ENCODE measurements around the gene ANO2. TPM values are rescaled to one million over a fixed set of nuclear protein-coding genes. Genes with fewer than 3 reads are reported as not detected.

ANO2 gene
- total RNA-seq, 1 donor from 2014 or later = not detected

GRCh38 chr12:5912437-5913334, 32.4 kb downstream of the ANO2 start:
- Histone ChIP-seq H3K36me3 (ENCODE audit: control insufficient read depth, insufficient read depth, low read length) (no peaks in the 10 kb centered on the region), H3K4me3 (ENCODE audit: low read depth, low read length) (no peak overlapping the region), H3K27me3 (ENCODE audit: control insufficient read depth, insufficient read depth, low read length) (no peaks in the 10 kb centered on the region)
- DNase-seq (ENCODE audit: low read depth) (no peak), FAIRE-seq (no peak)
- TF ChIP-seq CTCF (IDR thresholded peaks at IDR 0.05; ENCODE audit: insufficient read depth, low read length, severe bottlenecking) = no peak

GRCh38 chr12:5912011-5912410, 33.0 kb downstream of the ANO2 start:
- Histone ChIP-seq H3K4me3 (ENCODE audit: low read depth, low read length) (no peak overlapping the region), H3K27me3 (ENCODE audit: control insufficient read depth, insufficient read depth, low read length) (no peaks in the 10 kb centered on the region)
- no peak for DNase-seq (ENCODE audit: low read depth)

GRCh38 chr12:5910790-5911548, 34.1 kb downstream of the ANO2 start:
- no peak for TF ChIP-seq CTCF (IDR thresholded peaks at IDR 0.05; ENCODE audit: insufficient read depth, low read length, severe bottlenecking)
- no peaks in the 10 kb centered on the region for H3K36me3 ChIP-seq (ENCODE audit: control insufficient read depth, insufficient read depth, low read length)
- no peak overlapping the region for H3K4me3 ChIP-seq (ENCODE audit: low read depth, low read length)
- no peak for FAIRE-seq
- DNase-seq (ENCODE audit: low read depth) = no peak
- H3K27me3 ChIP-seq (ENCODE audit: control insufficient read depth, insufficient read depth, low read length) = no peaks in the 10 kb centered on the region

More at GRCh38 chr12:5912011-5912410, 33.0 kb downstream of the ANO2 start:
- no peak for FAIRE-seq
- H3K36me3 ChIP-seq (ENCODE audit: control insufficient read depth, insufficient read depth, low read length) = no peaks in the 10 kb centered on the region
- TF ChIP-seq CTCF (IDR thresholded peaks at IDR 0.05; ENCODE audit: insufficient read depth, low read length, severe bottlenecking) = no peak

GRCh38 chr12:5909560-5909959, 35.5 kb downstream of the ANO2 start:
- TF ChIP-seq CTCF (IDR thresholded peaks at IDR 0.05; ENCODE audit: insufficient read depth, low read length, severe bottlenecking) = no peak
- no peak for DNase-seq (ENCODE audit: low read depth)
- Histone ChIP-seq H3K36me3 (ENCODE audit: control insufficient read depth, insufficient read depth, low read length) (no peaks in the 10 kb centered on the region), H3K27me3 (ENCODE audit: control insufficient read depth, insufficient read depth, low read length) (no peaks in the 10 kb centered on the region), H3K4me3 (ENCODE audit: low read depth, low read length) (no peak overlapping the region)
- no peak for FAIRE-seq

- FAIRE-seq (no peak), DNase-seq (ENCODE audit: low read depth) (no peak)
- Histone ChIP-seq H3K27me3 (ENCODE audit: control insufficient read depth, insufficient read depth, low read length) (no peaks in the 10 kb centered on the region), H3K36me3 (ENCODE audit: control insufficient read depth, insufficient read depth, low read length) (no peaks in the 10 kb centered on the region), H3K4me3 (ENCODE audit: low read depth, low read length) (no peak overlapping the region)
- no peak for TF ChIP-seq CTCF (IDR thresholded peaks at IDR 0.05; ENCODE audit: insufficient read depth, low read length, severe bottlenecking)
These were observed 36.8 kb downstream of the ANO2 start for GRCh38 chr12:5908251-5908650.

Measured in bronchial epithelial cell (primary cell).